ENCODE measurements around the gene LRTM1. TPM values are rescaled to one million over a fixed set of nuclear protein-coding genes. Genes with fewer than 3 reads are reported as not detected.

LRTM1 gene
- total RNA-seq, 1 donor from 2014 or later = not detected

DNA sequence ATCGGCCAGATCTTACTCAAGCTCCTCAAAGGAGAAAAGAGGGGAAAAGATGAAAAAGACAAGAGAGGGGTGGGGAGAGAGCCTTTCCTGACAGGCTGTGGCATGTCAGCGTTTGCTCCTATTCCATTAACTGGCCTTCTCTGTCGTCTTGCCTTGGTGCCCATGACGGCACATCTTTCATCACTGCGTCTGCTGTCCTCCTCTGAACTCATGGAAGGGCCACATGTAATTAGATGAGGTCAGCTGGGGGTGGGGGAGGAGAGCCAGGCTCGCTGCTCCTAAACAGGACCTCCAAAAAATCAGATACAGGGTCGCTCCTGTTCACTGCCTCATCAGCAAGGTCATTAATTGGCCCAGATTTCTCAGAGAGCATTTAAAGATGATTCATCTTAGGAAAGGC is 49.7 kb downstream of the LRTM1 start:
- no peaks in the 10 kb centered on the region for H3K9me3 Mint-ChIP-seq (ENCODE audit: unreplicated experiment)
- peaks cover 19% of the 10 kb centered on the region for H3K4me1 Mint-ChIP-seq (ENCODE audit: unreplicated experiment)
- no peaks in the 10 kb centered on the region for H3K27me3 Mint-ChIP-seq (ENCODE audit: unreplicated experiment)
- no peak for DNase-seq (ENCODE audit: low spot score)
- TF ChIP-seq, protein P1, sequence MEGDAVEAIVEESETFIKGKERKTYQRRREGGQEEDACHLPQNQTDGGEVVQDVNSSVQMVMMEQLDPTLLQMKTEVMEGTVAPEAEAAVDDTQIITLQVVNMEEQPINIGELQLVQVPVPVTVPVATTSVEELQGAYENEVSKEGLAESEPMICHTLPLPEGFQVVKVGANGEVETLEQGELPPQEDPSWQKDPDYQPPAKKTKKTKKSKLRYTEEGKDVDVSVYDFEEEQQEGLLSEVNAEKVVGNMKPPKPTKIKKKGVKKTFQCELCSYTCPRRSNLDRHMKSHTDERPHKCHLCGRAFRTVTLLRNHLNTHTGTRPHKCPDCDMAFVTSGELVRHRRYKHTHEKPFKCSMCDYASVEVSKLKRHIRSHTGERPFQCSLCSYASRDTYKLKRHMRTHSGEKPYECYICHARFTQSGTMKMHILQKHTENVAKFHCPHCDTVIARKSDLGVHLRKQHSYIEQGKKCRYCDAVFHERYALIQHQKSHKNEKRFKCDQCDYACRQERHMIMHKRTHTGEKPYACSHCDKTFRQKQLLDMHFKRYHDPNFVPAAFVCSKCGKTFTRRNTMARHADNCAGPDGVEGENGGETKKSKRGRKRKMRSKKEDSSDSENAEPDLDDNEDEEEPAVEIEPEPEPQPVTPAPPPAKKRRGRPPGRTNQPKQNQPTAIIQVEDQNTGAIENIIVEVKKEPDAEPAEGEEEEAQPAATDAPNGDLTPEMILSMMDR (IDR thresholded peaks at IDR 0.05; ENCODE audit: unreplicated experiment) = no peak
- no peak overlapping the region for H3K27ac Mint-ChIP-seq (ENCODE audit: unreplicated experiment)
- no peak overlapping the region for H3K4me3 Mint-ChIP-seq (ENCODE audit: unreplicated experiment)
- H3K36me3 Mint-ChIP-seq (ENCODE audit: low read depth, unreplicated experiment) = no peaks in the 10 kb centered on the region

DNA sequence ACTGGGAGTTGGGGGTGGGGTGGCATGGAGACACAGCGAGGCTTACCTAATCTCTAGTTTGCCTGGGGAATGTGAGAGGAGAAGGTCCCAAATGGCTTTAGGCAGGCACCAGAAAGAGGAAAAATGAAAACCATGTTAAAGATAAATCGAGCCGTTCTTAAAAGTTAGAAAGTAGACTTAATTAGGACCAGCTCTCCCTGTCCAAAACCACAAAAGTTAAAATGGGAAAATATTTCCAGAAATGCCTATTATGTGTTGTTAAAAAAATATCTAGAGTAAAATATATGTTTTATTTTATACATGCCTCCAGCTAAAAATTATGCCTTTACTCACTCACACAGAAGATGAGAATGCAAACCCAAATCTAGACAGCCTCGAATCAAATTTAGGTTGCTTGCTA is 50.1 kb downstream of the LRTM1 start:
- no peak overlapping the region for H3K4me3 Mint-ChIP-seq (ENCODE audit: unreplicated experiment)
- no peaks in the 10 kb centered on the region for H3K9me3 Mint-ChIP-seq (ENCODE audit: unreplicated experiment)
- no peak for DNase-seq (ENCODE audit: low spot score)
- no peak overlapping the region for H3K27ac Mint-ChIP-seq (ENCODE audit: unreplicated experiment)
- TF ChIP-seq, protein P1 (IDR thresholded peaks at IDR 0.05; ENCODE audit: unreplicated experiment) = no peak
- H3K27me3 Mint-ChIP-seq (ENCODE audit: unreplicated experiment) = no peaks in the 10 kb centered on the region
- H3K4me1 Mint-ChIP-seq (ENCODE audit: unreplicated experiment) = peaks cover 20% of the 10 kb centered on the region
- no peaks in the 10 kb centered on the region for H3K36me3 Mint-ChIP-seq (ENCODE audit: low read depth, unreplicated experiment)

DNA sequence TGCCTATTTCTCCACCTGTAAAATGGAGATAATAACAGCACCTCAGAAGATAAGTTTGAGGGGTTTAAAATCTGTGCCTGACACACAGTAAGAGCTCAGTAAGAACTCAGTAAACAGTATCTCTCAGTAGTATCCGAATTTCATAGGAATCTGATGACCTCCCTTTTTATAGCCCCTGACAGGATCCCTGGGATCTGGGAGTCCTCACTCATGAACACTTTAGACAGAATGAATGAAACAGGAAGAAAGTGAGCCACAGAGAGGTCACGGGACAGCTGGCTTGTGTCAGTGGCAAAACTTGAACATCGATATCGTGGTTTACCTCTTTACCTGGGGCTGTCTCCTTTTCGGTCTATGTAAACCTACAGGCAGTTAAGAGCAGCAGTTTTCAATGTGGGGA is 51.2 kb downstream of the LRTM1 start:
- H3K4me3 Mint-ChIP-seq (ENCODE audit: unreplicated experiment) = no peak overlapping the region
- H3K4me1 Mint-ChIP-seq (ENCODE audit: unreplicated experiment) = peaks cover 20% of the 10 kb centered on the region
- no peak overlapping the region for H3K27ac Mint-ChIP-seq (ENCODE audit: unreplicated experiment)
- H3K9me3 Mint-ChIP-seq (ENCODE audit: unreplicated experiment) = no peaks in the 10 kb centered on the region
- H3K36me3 Mint-ChIP-seq (ENCODE audit: low read depth, unreplicated experiment) = no peaks in the 10 kb centered on the region
- DNase-seq (ENCODE audit: low spot score) = no peak
- TF ChIP-seq, protein P1 (IDR thresholded peaks at IDR 0.05; ENCODE audit: unreplicated experiment) = no peak
- no peaks in the 10 kb centered on the region for H3K27me3 Mint-ChIP-seq (ENCODE audit: unreplicated experiment)

DNA sequence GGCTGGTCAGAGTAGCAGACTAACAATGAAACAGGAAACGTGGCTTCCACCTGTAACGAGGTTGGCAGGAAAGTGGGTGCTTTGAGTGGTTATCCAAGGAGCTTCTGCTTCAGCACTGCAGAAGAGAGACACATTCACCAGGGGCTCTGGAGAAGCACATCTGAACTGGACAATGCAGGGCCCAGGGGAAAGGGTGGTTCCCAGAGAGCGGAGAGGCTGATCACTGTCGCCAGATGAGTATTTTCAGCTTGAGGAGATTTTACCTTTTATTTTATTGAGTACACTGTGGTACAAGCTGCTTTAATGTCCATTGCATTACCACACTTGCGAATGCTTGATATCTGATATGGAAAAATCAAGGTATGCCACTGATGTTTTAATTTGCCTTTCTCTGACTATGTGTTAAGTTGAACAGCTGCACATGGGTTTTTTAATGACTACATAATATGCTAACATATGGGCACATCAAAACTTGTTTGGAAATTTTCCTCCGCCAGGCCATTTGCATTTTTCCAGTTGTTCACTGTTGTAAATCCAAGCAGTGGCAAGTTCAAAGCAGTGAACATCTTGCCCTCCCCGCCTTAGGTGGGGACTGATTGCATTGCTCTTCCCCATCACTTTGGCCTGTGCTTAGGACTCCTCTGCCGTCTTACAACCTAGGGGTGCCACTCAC is 52.1 kb downstream of the LRTM1 start:
- H3K27ac Mint-ChIP-seq (ENCODE audit: unreplicated experiment) = no peak overlapping the region
- no peaks in the 10 kb centered on the region for H3K9me3 Mint-ChIP-seq (ENCODE audit: unreplicated experiment)
- DNase-seq (ENCODE audit: low spot score) = no peak
- H3K4me1 Mint-ChIP-seq (ENCODE audit: unreplicated experiment) = peaks cover 20% of the 10 kb centered on the region
- no peak overlapping the region for H3K4me3 Mint-ChIP-seq (ENCODE audit: unreplicated experiment)
- TF ChIP-seq, protein P1 (IDR thresholded peaks at IDR 0.05; ENCODE audit: unreplicated experiment) = no peak
- H3K27me3 Mint-ChIP-seq (ENCODE audit: unreplicated experiment) = no peaks in the 10 kb centered on the region
- H3K36me3 Mint-ChIP-seq (ENCODE audit: low read depth, unreplicated experiment) = no peaks in the 10 kb centered on the region

DNA sequence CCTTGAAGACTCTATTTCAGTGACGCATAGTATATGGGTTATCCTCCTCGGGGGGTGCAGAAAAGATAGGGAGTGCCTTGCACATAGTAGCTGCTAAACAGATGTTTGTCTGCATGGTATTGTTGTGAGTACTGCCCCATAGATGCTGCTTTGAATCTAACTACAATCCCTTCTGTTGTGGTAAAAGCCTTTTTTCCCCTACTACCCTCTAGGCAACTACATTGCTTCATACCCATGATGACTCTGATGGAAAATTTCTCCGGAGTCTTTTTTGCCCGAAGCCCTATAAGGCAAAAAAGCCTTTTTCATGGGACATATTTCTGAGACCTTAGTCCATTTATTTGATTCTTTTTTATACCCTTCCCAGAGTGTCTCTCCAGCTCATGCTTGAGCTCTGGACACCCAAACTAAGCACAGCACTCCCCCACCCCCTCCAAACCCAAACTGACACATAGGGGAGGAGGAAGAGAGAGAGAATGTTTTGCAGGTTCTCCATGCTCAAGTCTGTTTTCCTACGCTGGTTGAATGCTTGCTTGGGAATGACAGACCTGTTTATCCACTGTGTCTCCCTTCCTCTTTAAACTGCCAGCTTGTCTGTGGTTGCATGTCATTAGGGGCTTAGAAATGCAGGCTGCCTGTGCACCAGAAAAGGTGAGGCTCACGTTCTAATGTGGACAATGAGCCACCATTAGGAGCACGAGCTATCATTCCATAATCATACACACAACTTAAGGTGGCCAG is 52.9 kb downstream of the LRTM1 start:
- Mint-ChIP-seq H3K27me3 (ENCODE audit: unreplicated experiment) (no peaks in the 10 kb centered on the region), H3K4me3 (ENCODE audit: unreplicated experiment) (no peak overlapping the region), H3K27ac (ENCODE audit: unreplicated experiment) (no peak overlapping the region), H3K36me3 (ENCODE audit: low read depth, unreplicated experiment) (no peaks in the 10 kb centered on the region), H3K9me3 (ENCODE audit: unreplicated experiment) (no peaks in the 10 kb centered on the region), H3K4me1 (ENCODE audit: unreplicated experiment) (peaks cover 20% of the 10 kb centered on the region)
- no peak for DNase-seq (ENCODE audit: low spot score)
- TF ChIP-seq, protein P1 (IDR thresholded peaks at IDR 0.05; ENCODE audit: unreplicated experiment) = no peak

Measured in endothelial cell (in vitro differentiated cells).